ENCODE results near the gene RXRA. TPM values are rescaled to one million over a fixed set of nuclear protein-coding genes. Genes with fewer than 3 reads are reported as not detected.

The RXRA gene
- total RNA-seq, 6 experiments from 2014 or later = 23.2 to 31.9 (median 28.0) TPM

DNA sequence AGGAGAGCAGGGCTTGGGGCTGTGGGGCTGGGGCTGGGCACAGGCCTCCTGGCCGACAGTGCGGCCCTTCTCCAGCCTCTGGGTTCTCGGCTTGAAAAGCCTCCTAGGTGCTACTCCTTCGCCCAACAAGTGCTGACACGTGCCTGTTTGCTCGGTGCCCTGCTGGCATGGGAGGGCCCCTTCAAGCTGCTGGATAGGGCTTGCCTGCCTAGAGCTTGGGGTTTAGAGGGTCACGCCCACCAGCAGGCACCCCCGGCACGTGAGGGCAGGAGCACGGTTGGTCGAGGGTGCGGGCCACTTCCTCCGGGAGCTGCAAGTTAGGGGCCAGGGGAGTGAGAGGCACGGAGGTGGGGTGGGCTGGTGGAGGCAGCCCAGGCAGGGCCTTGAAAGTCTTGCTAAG lies 106.2 kb downstream of the RXRA start:
- Mint-ChIP-seq H3K27ac (peak overlapping the region; percentile 66; the same call in 1 of the 2 replicates), H3K4me1 (ENCODE audit: low read depth) (peaks cover 21% of the 10 kb centered on the region), H3K4me3 (no peak overlapping the region), H3K9me3 (no peaks in the 10 kb centered on the region), H3K27me3 (ENCODE audit: insufficient read depth) (no peaks in the 10 kb centered on the region; the same call in 1 of the 2 replicates), H3K36me3 (ENCODE audit: low read depth) (no peaks in the 10 kb centered on the region; the same call in none of the 2 replicates)
- TF ChIP-seq, protein P1, sequence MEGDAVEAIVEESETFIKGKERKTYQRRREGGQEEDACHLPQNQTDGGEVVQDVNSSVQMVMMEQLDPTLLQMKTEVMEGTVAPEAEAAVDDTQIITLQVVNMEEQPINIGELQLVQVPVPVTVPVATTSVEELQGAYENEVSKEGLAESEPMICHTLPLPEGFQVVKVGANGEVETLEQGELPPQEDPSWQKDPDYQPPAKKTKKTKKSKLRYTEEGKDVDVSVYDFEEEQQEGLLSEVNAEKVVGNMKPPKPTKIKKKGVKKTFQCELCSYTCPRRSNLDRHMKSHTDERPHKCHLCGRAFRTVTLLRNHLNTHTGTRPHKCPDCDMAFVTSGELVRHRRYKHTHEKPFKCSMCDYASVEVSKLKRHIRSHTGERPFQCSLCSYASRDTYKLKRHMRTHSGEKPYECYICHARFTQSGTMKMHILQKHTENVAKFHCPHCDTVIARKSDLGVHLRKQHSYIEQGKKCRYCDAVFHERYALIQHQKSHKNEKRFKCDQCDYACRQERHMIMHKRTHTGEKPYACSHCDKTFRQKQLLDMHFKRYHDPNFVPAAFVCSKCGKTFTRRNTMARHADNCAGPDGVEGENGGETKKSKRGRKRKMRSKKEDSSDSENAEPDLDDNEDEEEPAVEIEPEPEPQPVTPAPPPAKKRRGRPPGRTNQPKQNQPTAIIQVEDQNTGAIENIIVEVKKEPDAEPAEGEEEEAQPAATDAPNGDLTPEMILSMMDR (IDR thresholded peaks at IDR 0.05) = no peak
- no peak for DNase-seq

DNA sequence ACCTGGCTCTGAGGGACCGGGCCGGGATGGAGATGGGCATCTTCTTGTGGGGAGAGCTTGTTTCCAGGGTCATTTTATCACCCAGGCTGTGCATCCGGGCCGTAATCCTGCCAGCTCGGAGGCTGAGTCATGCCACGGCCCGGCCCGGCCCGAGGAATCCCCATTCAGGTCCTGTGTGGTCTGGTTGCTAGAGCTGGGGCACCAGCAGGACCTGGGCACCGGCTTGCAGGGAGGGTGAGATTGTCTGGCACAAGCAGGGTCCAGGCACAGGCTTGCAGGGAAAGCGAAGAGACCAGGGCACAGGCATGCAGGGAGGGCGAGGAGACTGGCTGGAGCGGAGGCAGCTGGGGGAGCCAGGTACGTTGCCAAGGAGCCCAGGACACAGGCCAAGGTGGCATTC lies 106.8 kb downstream of the RXRA start:
- peak overlapping the region; percentile 45; the same call in 1 of the 2 replicates for H3K4me3 Mint-ChIP-seq
- H3K4me1 Mint-ChIP-seq (ENCODE audit: low read depth) = peaks cover 21% of the 10 kb centered on the region
- peak; percentile 49 for DNase-seq

DNA sequence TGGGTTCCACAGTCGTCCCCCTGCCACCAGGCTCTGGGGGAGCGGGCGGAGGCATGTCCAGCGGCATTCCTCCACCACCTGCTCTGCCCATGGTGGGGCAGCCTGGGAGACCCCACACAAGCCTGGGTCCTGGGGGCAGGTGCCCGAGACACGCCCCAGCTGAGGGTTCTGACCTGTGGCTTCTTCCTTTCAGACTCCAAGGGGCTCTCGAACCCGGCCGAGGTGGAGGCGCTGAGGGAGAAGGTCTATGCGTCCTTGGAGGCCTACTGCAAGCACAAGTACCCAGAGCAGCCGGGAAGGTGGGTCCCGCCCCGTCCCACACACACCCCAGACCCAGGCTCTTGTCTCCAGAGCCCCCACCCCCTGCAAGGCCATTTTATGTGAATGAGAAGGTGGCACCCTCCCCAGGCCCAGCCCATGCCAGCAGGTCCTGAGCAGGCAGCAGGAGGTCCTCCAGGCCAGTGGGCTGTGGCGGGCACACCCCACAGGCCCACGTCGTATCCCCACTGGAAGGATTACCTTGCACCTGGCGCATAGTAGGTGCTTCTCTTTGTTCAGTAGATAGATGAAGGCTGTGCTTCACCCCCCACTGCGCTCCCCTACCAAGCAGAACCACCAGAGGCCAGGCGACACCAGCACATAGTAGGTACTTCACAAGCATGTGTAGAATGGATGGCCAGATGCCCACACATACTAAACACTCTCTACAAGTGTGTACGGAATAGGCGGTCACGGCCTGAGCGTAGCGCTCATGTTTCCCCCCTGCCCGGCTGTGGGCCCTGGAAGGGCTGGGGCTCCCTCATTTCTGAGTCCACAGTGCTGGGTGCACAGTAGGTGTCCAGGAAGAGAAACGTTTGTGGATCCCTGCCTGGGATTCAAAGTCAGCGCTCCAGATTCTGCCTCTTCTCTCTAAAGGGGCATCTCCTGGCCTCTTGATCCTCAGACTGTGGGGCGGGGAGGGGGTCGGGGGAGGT lies 107.9 kb downstream of the RXRA start:
- Mint-ChIP-seq H3K27ac (peak overlapping the region; percentile 61), H3K4me3 (no peak overlapping the region), H3K4me1 (ENCODE audit: low read depth) (peaks cover 21% of the 10 kb centered on the region), H3K9me3 (no peaks in the 10 kb centered on the region), H3K36me3 (ENCODE audit: low read depth) (no peaks in the 10 kb centered on the region; the same call in none of the 2 replicates), H3K27me3 (ENCODE audit: insufficient read depth) (no peaks in the 10 kb centered on the region; the same call in 1 of the 2 replicates)
- TF ChIP-seq, protein P1 (IDR thresholded peaks at IDR 0.05) = no peak
- no peak for DNase-seq

More for the DNA sequence above, 106.8 kb downstream of the RXRA start:
- TF ChIP-seq, protein P1 (IDR thresholded peaks at IDR 0.05) = no peak
- Mint-ChIP-seq H3K9me3 (no peaks in the 10 kb centered on the region), H3K27me3 (ENCODE audit: insufficient read depth) (no peaks in the 10 kb centered on the region; the same call in 1 of the 2 replicates), H3K27ac (peak overlapping the region; percentile 66), H3K36me3 (ENCODE audit: low read depth) (no peaks in the 10 kb centered on the region; the same call in none of the 2 replicates)

DNA sequence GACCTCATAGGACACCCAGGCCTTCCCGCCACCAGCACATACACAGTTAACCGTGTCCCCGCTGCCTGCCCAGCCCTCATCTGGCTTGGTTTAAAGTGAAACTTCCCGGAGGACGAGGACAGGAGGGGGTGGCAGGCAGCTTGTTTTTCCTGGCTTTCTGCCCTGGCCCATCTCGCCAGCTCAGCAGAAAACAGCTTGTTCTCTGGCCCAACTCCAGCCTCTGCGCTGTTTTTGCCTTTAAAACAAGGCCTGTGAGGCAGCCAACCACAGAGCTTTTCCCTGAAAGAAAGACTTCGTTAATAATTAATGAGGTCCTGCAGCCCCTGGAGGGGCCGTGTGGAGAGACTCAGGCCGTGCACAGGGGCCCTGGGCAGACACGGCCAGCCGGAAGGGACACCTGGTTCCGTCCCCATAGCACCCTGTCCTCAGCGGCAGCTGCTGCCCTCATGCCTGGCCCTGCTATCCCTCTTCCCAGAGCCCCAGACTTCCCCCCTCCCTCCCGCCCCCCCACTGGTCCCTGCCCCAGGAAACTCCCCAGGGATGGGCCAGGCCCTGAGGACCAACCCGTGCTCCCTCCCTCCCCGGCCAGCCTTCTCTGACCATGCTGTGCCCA lies 108.7 kb downstream of the RXRA start:
- DNase-seq = peak; percentile 94
- TF ChIP-seq, protein P1 (IDR thresholded peaks at IDR 0.05) = no peak
- Mint-ChIP-seq H3K27ac (peak overlapping the region; percentile 61), H3K4me1 (ENCODE audit: low read depth) (peaks cover 21% of the 10 kb centered on the region), H3K27me3 (ENCODE audit: insufficient read depth) (no peaks in the 10 kb centered on the region; the same call in 1 of the 2 replicates), H3K36me3 (ENCODE audit: low read depth) (no peaks in the 10 kb centered on the region; the same call in none of the 2 replicates), H3K4me3 (no peak overlapping the region), H3K9me3 (no peaks in the 10 kb centered on the region)

DNA sequence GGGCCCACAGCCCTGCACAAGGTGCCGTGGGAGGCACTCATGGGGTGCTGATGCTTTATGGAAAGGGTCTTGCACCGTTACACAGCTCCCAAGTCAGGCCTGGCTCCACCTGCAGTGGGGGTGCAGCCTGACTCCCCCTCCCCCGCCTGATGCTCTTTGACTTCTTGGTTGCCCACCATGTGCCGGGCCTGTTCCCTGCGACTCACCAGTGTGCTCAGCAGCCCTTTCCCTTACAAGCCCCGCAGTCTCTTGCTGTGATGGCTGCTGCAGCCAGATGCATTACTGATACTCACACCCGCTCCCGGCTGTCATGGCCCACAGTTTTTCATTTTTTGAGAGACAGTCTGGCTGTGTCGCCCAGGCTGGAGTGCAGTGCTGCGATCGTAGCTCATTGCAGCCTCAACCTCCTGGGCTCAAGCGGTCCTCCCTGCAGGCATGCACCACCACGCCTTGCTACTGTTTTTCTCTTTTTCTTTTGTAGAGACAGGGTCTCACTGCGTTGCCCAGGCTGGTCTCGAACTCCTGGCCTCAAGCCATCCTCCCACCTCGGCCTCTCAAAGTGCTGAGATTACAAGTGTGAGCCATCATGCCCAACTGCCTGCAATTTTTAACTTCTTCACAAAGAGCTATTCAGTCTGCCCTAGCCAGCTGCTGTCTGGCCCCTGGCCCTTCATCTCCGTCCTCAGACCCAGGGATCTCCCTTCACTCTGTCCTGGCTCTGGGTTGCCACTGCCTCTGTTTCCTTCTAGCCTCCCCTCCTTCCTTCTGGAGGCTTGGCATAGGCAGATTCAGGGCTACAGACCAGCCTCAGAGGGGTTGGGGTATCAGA lies 109.5 kb downstream of the RXRA start:
- TF ChIP-seq, protein P1 (IDR thresholded peaks at IDR 0.05) = no peak
- Mint-ChIP-seq H3K4me3 (0 out of 2 replicates have a peak overlapping the region, but pooled peaks have one; percentile 15), H3K9me3 (no peaks in the 10 kb centered on the region), H3K27ac (peak overlapping the region; percentile 37; the same call in 1 of the 2 replicates), H3K27me3 (ENCODE audit: insufficient read depth) (no peaks in the 10 kb centered on the region; the same call in 1 of the 2 replicates), H3K36me3 (ENCODE audit: low read depth) (no peaks in the 10 kb centered on the region; the same call in none of the 2 replicates), H3K4me1 (ENCODE audit: low read depth) (peaks cover 21% of the 10 kb centered on the region)
- no peak for DNase-seq
